HG03103 (cell line): ENCODE results near the gene SMARCAL1.

Experiments
- ATAC-seq: cut with Tn5 transposase; IDR thresholded peaks from one replicate; pipeline ENCODE4 v1.9.1; 2021; ENCODE audit warnings: low read depth; ENCODE audit not compliant: unreplicated experiment

SMARCAL1 gene

DNA sequence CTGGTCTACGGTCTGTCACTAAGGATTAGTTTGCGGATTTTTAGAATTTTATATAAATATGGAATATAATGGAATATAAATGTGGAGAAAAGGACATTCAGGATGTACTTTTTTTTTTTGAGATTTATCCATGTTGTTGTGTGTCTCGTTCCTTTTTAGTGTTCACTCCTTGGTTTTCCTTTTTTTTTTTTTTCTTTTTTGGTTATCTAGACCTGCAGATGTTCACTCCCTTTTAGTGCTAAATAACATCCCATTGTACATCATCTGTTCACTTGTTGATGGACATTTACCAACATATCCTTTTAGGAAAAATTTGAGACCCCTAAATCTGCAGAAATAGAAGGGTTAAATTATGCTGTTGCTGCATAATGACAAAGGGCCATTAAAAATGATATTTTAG lies 60.9 kb downstream of the SMARCAL1 start:
- no peak for ATAC-seq

DNA sequence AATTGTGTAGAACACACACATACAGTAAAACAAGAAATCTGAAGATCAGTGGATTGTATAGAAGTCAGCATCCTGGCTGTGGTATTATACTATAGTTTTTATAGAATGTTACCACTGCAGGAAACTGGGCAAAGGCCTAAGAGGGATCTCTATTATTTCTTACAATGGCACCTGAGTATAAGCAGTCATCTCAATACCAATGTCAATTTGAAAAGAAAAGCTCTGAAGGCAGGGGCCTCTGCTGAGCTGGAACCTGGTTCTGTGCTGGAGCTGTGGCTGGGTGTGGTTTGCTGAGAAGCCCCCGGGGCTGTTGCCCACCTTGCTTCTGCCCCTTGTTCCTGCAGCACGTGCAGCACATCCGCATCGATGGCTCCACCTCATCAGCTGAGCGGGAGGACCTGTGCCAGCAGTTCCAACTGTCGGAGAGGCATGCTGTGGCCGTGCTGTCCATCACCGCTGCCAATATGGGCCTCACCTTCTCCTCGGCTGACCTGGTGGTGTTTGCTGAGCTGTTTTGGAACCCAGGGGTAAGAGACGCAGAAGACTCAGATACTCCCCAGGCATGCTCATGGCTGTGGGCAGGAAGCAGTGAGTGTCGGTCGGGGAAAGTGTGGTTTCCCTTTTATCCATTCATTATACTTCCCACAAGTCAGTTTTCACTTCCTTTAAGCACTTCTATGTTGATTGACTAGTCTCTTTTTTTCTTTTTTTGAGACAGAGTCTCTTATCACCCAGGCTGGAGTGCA lies 62.8 kb downstream of the SMARCAL1 start:
- peak; percentile 68 for ATAC-seq

DNA sequence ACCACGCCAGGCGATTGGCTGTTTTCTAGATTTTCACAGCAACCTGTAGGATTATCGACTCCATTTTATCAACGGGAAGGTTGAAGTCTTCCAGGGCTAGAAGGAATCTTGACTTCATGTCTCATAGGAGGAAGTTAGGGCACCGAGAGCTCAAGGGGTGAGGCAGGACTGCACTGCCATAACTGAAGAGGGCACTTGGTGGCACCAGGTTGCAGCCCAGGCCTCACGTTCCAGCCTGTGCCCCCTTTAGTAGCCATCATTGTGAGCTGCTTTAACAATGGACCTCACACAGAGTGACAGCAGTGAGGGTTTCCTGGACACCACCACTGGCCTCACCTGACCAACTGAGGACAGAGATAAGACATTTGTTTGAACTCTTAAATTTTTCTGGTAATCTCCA lies 63.5 kb downstream of the SMARCAL1 start:
- no peak for ATAC-seq

DNA sequence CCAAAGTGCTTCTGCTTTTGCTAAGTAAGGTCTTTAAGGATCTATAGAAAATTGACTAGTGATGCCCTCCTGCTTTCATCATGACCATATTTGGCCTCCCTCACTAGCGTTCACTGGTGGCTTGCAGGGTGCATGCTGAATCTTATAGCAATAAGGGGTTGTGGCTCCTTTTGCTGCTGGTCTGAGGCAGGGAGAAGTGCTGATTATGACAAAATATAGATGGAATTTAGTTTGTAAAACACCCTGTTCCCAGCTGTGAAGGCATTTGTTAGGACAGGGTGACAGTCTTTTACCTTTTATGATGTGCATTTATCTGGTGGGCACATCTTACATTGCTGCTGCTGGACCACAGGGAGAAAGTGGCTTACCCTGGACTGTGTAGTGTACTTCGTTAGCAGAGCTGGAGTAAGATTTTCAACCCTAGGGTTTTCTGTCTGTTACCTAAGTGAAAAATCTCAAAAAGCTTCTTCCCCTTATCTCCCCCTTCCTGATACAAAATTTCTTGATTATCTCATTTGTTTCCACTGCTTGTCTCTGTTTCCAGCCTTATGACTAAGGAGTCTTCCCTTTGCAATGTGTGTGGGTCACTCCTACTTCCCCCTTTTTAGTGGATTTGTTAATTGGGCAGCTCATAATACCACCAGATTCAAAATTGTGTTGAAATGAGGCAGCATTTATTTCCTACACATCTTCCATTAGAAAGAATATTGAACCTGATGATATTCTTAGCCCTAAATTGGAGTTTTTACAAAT lies 65.2 kb downstream of the SMARCAL1 start:
- no peak for ATAC-seq

DNA sequence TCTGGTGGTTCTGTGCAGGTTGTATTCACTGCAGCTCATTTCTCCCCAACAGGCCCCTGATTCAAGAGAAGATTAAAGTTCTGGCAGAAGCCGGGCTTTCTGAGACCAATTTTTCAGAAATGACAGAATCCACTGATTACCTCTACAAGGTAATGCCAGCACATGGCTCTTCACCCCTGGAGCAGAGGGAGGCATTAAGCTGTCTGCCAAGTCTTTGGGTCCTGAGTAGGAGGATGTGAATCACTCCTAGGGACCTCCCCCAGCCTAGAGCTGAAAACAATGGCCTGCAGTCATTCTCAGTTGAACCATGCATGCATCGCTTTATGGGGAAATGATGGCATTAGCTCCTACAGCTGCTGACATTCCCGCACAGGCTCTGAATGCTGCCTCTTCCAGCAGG lies 65.9 kb downstream of the SMARCAL1 start:
- ATAC-seq: no peak

DNA sequence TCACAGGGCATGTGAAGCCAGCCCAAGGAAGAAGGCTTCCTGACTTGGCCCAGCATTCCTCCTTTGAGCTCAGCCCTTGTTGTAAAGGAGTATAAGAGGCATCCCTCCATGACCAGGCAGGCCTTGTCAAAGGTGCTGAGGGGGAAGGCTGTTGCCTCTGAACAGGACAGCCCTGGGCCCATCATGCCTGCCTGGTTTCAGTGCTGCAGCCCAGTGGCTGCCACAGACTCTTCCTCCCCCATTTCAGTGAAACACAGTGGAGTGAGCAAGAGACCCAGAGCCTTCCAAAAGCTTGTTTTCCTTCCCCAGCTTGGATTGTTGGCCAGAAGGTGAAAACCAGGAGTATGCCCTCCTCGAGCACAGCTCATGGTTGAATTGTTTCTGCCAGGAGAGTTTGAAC lies 66.5 kb downstream of the SMARCAL1 start:
- no peak for ATAC-seq

DNA sequence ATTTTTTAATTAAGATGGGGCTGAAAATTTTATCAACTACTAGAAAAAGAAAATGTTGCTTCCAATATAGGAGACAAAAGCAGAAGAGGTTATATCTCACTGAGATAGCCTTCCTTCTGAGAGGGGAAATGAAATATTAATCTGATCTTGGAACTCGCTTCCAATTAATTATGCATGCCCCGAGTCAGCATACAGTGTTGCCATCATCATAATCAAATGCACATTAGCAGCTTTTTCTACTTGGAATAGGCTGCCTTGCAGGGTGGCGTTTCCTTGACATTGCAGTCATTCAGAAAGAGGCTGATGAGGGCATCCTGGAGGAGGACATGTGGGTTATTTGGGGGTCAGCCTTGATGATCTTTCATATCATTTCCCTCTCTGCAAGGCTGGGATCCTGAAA lies 67.9 kb downstream of the SMARCAL1 start:
- ATAC-seq: no peak

DNA sequence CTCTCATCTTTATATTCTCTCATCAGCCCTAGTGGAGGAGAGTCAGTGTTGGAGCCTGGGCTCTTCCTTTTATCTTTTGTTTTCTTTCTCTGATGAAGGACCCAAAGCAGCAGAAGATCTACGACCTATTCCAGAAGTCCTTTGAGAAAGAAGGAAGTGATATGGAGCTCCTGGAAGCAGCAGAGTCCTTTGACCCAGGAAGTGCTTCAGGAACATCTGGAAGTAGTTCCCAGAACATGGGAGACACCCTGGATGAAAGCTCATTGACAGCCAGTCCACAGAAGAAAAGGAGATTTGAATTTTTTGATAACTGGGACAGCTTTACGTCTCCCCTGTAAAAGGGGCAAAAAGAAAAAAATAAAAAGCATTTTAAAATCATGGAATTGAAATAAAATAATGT lies 70.4 kb downstream of the SMARCAL1 start:
- no peak for ATAC-seq

DNA sequence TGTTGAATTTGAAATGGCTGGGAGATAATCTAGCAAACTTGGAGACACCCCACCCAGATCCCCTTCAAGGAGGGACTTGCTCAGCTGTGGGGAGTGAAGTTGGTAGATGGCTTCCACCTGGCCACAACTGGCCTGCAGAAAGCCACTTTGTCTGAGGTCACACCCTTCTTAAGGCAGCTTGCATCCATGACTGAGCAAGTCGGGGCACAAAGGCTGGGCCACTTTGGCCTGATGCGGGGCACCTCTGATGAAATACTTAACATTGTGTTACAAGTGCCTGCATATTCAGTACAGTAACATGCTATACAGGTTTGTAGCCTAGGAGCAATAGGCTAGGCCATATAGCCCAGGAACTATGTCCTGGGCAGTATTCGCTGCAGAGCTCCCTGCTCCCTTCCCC lies 73.0 kb downstream of the SMARCAL1 start:
- ATAC-seq: no peak

DNA sequence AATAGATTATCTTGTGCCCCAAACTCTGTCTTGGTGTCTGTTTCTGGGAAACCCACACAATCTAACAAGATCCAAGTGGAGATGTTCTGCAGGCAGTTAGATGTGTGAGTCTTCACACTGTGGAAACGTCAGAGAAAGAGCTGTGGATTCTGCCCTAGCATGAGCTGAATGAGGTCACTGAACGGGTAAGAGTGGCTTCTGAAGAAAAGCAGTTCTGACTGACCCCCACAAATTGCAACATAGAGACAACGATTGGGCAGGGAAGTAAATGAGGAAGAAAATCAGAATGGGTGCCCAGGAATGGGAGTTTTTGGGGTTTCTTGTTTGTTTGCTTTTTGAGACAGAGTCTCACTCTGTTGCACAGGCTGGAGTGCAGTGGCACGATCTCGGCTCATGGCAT lies 73.5 kb downstream of the SMARCAL1 start:
- ATAC-seq: no peak

DNA sequence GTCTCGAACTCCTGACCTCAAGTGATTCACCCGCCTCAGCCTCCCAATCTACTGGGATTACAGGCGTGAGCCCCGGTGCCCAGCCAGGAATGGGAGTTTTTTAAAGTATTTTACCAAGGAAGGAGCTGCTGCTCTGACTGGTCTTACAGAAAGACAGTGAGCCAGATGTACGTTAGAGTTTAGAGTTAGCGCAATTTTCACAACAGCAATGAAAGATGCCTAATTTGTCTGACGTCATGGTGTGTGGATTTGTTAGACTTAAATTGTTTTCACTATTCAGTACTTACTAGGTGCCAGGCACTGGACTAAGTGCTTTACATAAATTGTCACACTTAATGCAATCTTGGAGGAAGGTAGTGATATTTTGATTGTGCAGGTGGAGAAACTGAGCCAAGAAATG lies 74.0 kb downstream of the SMARCAL1 start:
- ATAC-seq: no peak

DNA sequence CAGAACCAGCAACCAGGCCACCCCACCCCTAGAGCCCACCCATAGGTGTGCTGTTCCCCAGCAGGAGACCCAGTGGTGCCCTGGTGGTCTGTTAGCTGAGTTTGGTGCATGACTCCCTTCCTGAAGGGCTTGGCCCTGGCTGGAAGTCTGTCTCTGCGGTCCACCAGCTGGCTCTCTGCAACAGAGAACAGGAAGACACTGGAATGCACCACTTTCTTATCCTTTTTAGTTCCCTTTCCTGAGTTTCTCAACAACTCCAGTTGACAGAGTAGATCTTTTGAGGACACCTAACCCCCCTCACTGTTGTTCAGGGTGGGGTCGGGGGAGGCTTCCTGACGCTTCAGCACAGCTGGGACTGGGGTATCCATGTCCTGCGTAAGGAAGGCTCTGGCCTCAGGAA lies 74.4 kb downstream of the SMARCAL1 start:
- ATAC-seq: no peak

DNA sequence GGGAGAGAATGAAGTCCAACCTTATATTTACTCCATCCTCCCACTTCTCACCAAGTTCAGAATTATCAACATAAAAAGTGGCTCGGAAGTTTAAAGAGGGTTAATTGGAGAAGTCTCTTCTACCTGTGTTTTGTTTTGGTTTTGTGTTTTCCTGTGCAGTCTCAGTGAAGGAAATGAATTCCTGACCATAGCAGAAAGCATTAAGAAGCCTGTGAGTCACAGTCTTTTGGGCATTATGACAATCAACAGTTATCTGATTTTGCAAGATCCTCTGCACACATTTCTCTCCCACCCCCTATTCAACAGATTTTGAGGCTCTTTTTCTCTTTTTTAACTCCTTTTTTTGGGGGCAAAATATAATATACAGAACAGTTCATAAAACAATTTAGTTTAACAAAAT lies 77.8 kb downstream of the SMARCAL1 start:
- no peak for ATAC-seq

DNA sequence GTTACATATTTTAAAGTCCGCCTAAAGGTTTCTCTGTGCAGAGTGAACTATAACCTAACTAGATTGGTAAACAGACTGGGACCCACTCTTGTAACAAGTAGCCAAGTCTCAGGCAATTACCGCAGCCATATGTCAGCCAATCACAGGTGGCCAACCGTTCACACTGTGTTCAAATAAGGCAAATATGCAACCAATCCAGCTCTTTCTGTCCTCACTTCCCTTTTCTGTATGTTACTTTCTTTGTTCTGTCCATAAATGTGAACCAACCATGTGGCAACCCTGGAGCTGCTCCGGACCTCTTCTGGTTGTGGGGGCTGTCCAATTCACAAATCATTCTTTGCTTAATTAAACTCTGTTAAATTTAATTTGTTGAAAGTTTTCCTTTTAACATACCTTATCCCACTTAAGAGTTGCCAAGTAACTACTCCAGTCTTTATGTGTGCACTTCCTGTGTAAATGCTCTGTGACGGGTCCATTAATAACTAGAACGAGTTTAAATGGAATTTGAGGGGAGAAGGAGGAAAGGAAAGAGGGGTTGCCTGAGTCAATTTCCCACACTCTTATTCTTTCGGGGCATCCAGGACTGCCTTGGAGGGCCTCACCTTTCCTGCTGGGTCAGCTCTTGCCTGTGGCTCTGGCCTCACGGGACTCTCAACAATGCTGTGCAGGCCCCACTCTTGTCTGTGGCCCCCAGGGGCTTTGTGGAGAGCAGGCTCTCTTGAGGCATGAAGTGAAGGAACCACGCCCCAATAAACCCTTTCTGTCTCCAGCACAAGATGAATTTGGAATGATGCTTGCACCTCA lies 79.7 kb downstream of the SMARCAL1 start:
- ATAC-seq: peak; percentile 76

DNA sequence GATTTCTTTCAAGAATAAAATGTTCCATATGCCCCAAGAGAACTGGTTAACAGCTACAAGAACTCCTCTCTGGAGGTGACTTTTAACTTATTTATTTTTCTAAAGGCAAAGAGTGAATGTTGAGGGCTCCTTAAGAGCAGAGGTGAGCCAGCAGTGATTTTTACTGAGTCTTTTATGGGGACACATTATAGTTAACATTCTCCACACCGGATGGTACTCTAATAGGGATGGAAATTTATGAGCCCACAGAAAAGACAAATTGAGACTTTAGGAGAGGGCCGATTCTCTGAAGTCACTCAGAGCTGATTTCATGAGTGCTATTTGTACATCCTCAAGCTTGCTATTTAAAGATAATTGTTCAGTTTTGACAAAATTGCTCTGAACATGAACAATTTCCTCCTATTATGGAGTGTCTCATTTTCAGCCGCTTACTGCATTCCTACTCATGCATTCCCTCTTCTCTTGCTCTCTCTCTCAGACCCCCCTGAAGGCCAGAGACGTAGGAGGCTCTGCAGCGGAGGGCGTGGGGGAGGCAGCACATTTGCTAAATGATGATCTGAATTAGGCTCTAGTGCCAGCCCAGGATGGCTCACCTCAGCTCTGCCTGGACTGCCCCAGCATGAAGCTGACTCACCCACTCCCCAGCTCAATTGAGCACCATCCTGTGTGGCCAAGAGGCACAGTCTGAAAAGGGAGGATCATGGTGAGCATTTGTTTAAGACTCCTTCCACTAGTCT lies 80.5 kb downstream of the SMARCAL1 start:
- no peak for ATAC-seq

DNA sequence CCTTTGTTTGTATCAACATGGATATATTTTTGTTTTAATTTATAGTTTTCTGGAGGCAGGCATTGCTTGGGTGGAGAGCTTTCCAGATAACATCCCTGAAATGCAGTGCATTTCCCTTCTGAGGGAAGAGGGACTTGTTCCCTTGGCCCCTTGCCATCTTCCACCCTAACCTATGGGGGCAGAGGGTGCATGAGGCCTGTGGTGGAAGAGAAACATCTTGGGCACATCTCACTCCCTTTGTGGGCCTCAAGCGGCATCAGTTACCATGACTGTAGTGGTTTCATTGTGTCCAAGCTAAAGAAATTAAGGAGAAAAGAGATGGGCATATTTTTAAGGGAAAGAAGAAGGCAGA lies 81.0 kb downstream of the SMARCAL1 start:
- no peak for ATAC-seq

DNA sequence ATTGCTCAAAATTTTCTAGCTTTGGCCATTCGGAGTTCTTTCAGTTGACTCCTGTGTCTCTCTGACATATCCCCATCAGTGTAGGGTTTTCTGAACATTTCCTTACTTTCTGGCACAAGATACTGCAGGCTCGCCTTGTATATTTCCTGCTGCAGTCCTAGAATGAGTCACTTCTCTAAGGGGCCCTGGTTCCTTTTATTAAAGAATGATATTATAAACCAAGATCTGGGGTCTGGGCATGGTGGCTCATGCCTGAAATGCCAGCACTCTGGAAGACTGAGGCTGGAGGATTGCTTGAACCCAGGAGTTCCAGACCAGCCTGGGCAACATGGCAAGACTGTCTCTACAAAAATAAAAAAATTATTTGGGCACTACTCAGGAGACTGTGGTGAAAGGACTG lies 83.4 kb downstream of the SMARCAL1 start:
- no peak for ATAC-seq

DNA sequence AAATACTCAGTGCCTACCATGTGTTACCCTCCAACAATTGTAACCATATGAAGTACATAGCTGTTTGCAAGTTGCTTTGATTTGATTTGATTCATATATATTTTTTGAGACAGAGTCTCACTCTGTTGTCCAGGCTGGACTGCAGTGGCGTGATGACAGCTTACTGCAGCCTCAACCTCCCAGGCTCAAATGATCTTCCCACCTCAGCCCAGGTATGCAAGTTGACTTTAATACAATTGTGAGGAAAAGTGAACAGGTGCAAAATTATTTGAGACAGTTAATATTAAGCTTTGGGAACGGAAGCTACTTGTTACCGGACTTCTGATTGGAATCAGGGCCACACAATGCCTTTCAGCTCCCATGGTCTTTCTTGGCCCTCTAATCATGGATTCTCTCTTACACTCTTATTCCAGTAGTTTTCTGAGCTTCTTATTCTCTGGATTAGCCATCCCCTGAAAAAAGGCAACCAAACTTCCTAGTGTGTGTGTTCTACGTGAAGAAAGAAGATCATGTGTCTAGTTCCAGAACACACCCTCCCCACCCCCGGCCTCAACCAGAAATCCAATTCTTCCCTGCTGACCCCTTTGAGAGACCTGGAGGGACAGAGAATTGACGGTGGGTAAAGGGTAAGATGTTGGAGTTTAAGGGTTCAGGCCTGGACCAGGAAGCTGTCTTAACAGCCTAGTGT lies 85.2 kb downstream of the SMARCAL1 start:
- no peak for ATAC-seq

DNA sequence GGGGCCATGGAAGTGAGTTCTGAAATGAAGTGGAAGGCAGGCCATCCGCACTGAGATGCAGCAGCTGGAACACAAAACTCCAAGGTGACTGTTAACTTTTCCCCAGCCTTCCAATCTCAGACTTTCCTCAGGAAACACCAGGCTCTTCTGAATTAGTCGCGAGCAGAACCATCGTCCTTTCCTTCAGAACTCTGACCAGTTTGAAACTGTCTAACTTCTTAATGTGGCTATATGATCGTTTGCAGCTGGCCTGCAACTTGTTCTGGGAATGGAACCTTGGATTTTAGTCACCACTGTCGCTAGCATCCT lies 85.7 kb downstream of the SMARCAL1 start:
- ATAC-seq: no peak
